ENCODE data around the gene COL13A1. TPM values are rescaled to one million over a fixed set of nuclear protein-coding genes. Genes with fewer than 3 reads are reported as not detected.

COL13A1 gene
- total and polyA plus RNA-seq, 2 experiments from 2014 or later, result 57.2 to 150 TPM

GRCh38 chr10:69956741-69957230 is 155.1 kb downstream of the COL13A1 start:
- Histone ChIP-seq H3K9me3 (ENCODE audit: low read depth) (no peaks in the 10 kb centered on the region), H3K4me1 (ENCODE audit: low read depth) (no peaks in the 10 kb centered on the region), H3K27me3 (no peaks in the 10 kb centered on the region), H3K27ac (no peak overlapping the region), H3K36me3 (no peaks in the 10 kb centered on the region), H3K4me3 (no peak overlapping the region)
- TF ChIP-seq CTCF (IDR thresholded peaks at IDR 0.05; ENCODE audit: low read depth, low read length), result no peak
- no peak for DNase-seq (ENCODE audit: low read depth in 1 of 2, low spot score in 1 of 2)

GRCh38 chr10:69957241-69957885 is 155.7 kb downstream of the COL13A1 start:
- Histone ChIP-seq H3K4me3 (no peak overlapping the region), H3K9me3 (ENCODE audit: low read depth) (no peaks in the 10 kb centered on the region), H3K36me3 (no peaks in the 10 kb centered on the region), H3K4me1 (ENCODE audit: low read depth) (no peaks in the 10 kb centered on the region), H3K27ac (no peak overlapping the region), H3K27me3 (no peaks in the 10 kb centered on the region)
- no peak for DNase-seq (ENCODE audit: low read depth in 1 of 2, low spot score in 1 of 2)
- TF ChIP-seq CTCF (IDR thresholded peaks at IDR 0.05; ENCODE audit: low read depth, low read length), result no peak

GRCh38 chr10:69957886-69958555 is 156.3 kb downstream of the COL13A1 start:
- no peaks in the 10 kb centered on the region for H3K36me3 ChIP-seq
- TF ChIP-seq CTCF (IDR thresholded peaks at IDR 0.05; ENCODE audit: low read depth, low read length), result peak; percentile 98
- peak; percentile 52 to 70 for DNase-seq (ENCODE audit: low read depth in 1 of 2, low spot score in 1 of 2)
- H3K27me3 ChIP-seq, result no peaks in the 10 kb centered on the region
- H3K4me3 ChIP-seq, result no peak overlapping the region
- H3K9me3 ChIP-seq (ENCODE audit: low read depth), result no peaks in the 10 kb centered on the region
- H3K4me1 ChIP-seq (ENCODE audit: low read depth), result no peaks in the 10 kb centered on the region
- no peak overlapping the region for H3K27ac ChIP-seq

- Histone ChIP-seq H3K36me3 (no peaks in the 10 kb centered on the region), H3K27ac (no peak overlapping the region), H3K4me3 (no peak overlapping the region), H3K9me3 (ENCODE audit: low read depth) (no peaks in the 10 kb centered on the region), H3K4me1 (ENCODE audit: low read depth) (no peaks in the 10 kb centered on the region), H3K27me3 (no peaks in the 10 kb centered on the region)
- DNase-seq (ENCODE audit: low read depth in 1 of 2, low spot score in 1 of 2), result no peak
- no peak for TF ChIP-seq CTCF (IDR thresholded peaks at IDR 0.05; ENCODE audit: low read depth, low read length)
These were observed 156.8 kb downstream of the COL13A1 start for GRCh38 chr10:69958556-69958902.

- no peak for TF ChIP-seq CTCF (IDR thresholded peaks at IDR 0.05; ENCODE audit: low read depth, low read length)
- DNase-seq (ENCODE audit: low read depth in 1 of 2, low spot score in 1 of 2), result no peak
- H3K27me3 ChIP-seq, result no peaks in the 10 kb centered on the region
These were observed 158.2 kb downstream of the COL13A1 start for GRCh38 chr10:69959911-69960310.

More at GRCh38 chr10:69959911-69960310, 158.2 kb downstream of the COL13A1 start:
- no peaks in the 10 kb centered on the region for H3K36me3 ChIP-seq
- no peak overlapping the region for H3K4me3 ChIP-seq
- no peaks in the 10 kb centered on the region for H3K9me3 ChIP-seq (ENCODE audit: low read depth)
- no peak overlapping the region for H3K27ac ChIP-seq
- no peaks in the 10 kb centered on the region for H3K4me1 ChIP-seq (ENCODE audit: low read depth)
